CD4-positive, alpha-beta T cell treated with Interleukin-12 subunit alpha and Interleukin-12 subunit beta, for 1 hour (primary cell): Measurements from ENCODE around the gene CACNA1G.

Source experiments
- DNase-seq: peaks from one replicate; pipeline ENCODE4 v3.0.0-alpha.2; 2020

Gene CACNA1G

DNA sequence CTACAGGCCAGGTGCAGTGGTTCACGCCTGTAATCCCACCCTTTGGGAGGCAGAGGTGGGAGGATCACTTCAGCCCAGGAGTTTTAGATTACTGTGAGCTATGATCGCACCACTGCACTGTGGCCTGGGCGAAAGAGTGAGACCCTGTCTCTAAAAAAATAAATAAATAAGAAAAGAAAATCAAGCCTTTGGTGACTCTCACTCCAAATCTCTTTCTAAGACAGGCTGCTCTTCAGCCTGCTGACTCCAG, 75.1 kb downstream of the CACNA1G start:
- DNase-seq = no peak

DNA sequence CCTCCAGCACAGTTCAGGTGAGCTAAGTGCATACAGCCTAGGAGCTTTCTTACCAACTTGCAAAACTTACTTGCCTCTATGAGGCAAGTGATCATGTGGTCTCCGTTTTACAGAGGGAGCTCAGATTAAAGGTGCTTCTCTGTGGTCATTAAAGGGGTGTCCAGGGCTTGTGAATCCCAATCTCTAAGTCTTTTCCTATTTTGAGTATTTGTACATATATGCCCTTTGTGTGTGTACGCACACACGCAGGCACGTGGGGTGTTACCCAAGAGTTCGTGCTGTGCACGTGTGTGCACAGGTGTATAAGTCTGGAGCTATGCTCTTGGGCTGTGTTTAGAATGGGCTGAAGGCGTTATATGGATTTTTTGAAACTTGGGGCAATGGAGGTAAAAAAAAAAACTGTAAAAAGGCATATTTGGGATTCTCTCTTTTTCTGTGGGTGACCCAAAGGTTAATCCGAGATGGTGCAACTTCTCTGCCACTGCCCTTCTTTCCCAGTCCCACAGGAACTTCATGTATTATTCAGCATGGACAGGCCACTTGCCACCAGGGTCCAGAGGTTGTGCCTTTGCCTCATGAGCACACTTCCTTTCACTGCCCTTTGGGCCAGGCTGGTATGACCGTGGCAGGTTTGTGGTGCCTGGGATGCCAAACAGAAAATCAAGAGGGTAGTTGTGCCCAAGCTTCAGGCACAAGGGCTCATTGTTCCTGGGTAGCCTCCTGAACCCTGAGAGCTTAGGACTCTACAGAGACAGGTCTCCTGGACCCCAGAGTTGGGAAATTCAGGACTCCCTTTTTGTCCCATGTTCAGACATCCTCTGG, 75.7 kb downstream of the CACNA1G start:
- no peak for DNase-seq

DNA sequence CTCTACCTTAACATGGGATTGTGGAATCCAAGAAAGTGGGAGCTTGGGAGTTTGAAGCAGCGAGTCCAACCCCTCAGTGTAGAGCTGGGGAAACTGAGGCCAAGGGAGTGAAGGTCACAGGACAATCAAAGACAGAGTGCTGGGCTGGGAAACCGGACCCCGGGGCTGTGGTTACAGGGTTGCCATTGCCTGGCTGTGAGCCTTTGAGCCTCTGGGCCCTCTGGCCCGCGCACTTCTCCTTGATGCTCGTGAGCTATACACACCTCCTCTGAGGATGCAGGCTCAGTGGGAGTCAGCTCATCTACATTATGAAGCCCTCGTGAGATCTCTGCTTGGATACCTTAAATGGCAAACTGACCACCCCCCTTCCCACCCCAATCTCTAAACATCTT, 76.3 kb downstream of the CACNA1G start:
- DNase-seq = no peak

DNA sequence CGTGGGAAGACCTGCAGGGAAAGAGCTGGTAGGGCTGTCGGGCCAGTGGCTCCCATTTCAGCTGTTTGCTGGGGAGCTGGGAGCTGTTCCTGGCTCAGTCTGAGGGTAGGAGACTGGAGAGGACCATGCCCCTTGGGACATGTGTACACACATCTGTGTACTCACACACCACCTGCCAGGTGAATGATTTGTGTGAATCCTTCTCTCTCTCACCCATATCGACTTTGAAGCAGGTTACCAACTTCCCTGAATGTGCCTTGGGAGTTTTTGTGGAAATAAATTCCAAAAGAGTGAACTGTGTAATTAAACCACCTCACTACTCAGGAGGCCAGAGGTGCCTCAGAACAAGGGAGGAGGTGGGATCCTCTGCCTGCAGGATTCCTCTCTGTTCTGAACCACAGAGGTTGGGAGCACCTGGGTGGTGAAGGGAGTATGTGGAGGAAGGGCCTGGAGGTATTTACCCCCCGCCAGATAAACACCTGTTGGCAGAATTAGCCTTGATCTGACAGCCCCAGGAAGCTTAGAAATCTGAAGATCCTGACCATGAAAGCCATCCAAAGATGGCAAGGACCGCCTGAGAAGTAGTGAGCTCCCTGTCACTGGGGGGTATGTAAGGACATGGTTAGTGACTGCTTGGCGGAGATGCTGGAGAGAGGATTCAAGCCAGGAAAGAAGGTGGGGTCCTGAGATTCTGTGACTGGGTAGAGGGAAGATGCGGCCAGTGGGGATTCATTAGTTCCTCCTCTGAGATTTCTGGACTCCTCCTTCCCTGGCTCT, 77.5 kb downstream of the CACNA1G start:
- no peak for DNase-seq

DNA sequence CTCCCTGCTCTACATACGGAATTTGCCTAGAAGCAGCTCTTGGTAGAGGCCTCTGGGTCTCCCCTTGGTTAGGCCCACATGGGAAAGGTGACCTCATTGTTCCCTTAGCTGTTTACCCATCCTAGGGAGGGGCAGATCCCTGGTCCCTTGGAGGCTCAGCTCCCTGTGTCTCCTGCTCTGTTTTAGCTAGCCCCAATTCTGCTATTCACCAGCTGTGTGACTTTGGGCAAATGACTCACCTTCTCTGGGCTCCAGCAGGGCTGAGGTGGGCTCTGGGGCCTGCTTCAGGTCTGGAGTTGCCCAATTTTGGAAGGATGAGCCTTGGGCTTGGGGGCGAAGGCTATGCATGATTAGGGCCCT, 78.1 kb downstream of the CACNA1G start:
- DNase-seq = no peak

DNA sequence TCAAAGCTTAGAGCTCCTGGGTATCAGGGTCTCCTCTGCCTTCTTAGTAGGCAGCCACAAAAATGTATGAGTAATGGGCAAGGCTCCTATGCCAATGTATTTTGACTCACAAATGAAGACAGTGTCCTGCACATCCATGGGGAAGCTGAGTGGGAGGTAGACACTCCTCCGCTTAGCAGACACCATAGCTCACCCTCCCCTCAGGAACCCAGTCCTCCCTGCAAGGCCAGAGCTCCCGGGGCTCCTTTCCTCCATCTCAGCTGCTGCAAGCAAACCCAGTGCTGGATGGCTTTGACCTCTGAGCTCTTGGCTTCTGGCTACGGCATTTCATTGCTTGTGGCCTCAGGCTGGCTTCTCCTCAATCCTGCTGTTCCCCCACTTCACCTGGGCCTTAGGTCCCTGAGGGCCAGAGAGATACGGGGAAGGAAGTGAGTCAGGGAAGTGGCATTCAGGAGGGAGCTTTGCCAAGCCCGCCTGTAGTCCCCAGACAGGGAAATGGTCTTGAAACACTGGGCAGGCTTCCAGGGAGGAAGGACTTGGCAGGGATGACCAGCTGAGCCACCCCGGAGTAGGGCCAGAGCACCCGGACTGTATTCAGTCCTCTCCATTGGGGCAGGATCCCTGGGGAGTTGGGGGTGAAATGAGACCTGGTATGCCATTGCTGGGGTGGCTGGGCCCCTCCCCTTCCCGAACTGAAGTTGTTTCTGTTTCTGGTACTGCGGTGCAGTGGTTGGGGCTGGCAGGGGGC, 78.6 kb downstream of the CACNA1G start:
- DNase-seq = no peak

DNA sequence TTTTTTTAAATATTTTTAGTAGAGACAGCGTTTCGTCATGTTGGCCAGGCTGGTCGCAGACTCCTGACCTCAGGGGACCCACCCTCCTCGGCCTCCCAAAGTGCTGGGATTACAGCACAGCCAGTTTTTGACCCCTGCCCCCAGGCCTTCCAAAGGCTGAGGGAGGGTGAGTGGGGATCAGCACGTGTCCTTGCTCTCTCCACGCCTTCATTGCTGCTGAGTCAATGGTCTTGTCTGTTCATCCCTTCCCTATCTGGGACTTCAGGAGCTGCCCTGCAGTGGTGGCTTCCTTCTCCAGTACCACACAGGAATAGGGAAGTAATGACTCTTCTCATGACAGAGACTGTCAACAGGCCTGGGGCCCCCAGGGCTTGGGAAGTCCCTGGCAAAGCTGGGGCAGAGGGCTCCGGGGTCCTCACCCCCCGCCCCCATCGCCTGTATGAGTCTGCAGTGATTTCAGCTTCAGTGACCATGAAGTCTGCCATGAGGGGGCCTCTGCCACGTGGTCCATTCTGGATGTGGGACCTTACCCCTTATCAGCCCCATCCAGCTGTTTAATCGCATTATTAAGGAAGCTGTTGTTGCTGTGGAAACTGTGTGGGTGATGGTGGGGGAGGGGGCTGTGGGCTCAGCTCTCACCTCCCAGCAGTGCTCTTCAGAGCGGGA, 80.3 kb downstream of the CACNA1G start:
- DNase-seq = no peak

DNA sequence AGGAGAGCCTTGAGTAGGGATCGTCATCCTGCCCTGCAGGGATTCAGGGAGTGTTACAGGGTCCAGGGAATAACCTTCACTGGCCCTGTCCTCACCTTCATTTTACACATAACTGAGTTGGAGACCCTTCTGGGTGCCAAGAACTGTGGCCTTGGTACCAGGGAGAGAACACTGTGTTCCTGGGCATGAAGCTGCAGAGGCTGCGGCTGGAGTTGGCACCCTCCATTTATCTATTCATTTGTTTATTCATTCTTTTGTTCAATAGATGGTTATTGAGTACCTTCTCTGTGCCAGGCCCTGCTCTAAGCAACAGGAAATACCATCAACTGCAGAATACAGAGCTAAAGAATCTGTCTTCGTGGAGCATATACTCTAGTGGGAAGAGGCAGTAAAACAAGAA, 80.8 kb downstream of the CACNA1G start:
- DNase-seq = no peak

DNA sequence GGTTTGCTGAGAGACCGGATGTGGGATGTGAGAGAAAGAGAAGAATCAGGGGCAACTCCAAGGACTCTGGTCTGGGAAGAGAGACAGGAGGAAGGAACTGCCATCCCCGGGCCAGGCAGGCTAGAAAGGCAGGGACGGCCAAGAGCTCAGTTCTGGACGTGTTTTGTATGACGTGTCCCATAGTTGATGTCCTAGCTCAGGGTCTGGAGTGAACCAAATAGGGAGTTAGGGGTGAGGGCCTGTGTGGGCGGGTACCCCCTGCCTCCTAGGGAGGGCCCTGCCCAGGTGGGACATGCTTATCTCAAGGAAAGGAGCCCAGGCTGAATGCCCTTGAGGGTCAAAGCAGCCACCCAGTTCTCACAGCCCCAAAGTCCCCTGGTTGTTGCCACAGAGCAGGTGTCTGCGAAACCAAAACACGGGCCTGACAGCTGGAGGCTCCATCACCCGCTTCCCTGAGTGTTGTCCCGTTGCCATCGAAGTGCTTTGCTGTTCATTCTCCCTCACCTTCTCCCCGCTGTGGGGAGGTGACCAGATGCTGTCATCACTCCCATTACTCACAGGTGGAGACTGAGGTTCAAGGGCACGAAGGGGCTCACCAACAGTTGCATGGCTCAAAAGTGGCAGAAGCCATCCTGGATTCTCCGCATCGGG, 81.7 kb downstream of the CACNA1G start:
- no peak for DNase-seq

DNA sequence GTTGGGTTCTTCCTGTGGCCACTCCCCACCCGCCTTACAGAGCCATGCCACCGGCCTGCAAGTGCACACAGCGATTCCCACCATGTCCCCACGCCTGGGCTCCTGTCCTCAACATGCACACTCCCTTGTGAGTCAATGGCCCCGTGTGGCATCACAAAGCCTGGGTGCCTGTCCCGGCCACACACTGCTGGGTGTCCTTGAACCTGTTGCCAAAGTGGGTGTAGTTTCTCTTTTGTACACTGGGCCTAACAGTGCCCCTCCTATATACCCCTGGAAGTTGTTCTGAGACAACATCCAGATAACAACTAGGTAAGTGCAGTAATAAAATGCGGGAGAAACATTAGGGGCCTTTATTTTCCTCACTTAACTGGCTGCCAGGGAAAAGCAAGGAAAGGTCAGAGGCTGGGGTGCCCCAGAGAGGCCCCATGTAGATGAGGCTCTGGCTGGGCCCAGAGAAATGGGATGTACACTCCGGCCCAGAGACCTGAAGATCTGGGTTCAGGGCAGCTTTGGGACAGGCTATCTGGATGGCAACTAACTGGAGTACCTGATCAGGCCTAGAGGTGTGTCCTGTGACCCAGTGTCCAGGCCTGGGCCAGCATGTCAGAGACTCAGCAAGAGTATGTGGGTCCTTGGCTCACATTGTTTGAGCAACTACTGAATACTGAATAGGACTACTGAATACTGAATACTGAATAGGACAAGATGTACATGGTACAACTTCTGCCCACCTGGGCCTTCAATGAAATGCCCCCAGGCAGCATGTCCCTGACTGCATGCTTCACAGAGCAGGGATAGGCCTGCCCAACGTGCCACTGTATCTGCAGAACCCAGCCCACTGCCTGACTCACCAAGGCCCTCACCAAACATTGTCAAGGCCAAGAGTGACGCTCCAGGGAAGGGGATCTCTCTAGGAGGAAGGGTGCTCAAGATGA, 82.5 kb downstream of the CACNA1G start:
- DNase-seq = no peak

DNA sequence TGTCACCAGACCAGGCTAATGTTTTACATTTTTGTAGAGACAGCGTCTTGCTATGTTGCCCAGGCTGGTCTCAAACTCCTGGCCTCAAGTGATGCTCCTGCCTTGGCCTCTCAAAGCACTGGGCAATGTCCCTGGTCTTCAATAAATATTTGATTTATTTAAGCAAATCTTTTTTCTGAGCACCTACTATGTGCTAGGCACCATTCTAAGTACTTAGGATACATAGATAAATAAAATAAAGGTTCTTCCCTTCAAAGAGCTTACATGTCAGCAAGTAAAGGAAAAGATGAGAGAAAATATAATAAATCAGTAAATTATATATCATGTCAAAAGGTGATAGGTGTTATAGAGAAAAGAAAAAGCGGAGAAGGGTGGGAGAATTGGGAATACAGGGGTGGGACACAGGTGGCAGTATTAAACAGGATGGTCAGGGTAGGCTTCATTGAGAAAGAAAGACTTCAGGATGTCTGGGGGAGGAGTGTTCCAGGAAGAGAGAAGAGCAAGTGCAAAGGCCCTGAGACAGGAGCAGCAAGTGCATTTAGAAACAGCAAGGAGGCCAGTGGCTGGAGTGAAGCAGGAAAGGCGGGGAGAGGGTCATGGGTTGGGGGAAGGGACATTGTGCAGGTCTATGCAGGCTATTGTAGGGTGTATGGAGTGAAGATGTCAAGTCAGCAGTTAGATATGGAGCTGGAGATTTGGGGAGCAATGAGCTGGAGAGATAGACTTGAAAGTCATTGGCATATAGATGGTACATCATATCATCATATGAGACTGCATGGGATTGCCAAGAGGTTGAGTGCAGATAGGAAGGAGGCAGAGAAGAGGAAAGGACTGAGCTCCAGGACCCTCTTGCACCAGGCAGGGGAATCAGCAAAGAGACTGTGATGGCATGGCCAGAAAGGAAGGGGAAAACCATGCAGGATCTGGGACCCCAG, 85.5 kb downstream of the CACNA1G start:
- DNase-seq = no peak

DNA sequence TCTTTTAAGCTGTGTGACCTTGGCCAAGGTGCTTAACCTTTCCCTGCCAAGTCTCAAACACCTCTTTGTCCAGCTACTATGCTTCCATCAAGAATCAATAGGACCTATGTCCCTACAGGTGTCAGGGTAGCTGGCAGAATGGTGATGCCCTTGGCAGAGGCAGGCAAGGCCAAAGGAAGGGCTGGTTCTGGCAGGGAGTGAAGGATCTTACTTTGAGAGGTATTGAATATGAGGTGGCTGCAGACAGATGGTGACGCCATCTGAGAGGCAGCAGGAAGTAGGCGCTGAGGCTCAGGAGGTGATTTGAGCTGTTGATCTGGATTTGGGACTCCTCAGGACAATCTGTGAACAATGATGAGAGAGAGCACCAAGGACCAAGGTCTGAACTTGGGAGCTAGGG, 86.7 kb downstream of the CACNA1G start:
- no peak for DNase-seq

DNA sequence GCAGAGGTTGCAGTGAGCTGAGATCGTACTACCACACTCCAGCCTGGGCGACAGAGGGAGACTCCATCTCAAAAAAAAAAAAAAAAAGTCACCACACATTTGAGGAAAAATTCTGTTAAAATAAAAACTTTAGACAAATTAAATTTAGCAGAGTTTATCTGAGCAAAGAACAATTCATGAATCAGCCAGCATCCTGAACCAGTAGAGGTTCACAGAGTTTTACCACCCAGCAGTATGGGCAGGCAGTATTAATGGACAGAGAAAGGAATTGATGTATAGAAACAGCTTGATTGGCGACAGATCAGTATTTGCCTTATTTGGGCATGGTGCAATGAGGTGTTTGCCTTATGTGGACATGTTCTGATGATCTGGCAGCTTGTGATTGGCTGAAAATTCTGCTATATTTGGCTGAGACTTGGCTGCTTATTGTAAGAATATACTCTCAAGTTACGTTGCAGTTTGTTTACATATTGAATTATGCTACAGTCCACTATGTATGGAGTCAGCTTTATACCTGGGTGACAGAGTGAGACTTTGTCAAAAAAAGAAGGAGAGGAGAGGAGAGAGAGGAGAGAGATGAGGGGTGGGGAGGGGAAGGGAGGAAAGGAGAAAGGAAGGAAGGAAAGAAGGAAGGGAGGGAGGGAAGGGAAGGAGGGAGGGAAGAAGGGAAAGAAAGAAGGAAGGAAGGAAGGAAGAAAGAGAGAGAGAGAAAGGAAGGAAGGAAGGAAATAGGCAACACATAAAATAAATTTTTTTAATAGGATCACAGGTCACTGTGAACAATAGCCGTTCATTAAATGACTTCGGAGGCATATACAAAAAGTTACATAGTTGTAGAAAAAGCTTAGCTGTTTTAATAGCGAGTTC, 88.8 kb downstream of the CACNA1G start:
- no peak for DNase-seq

DNA sequence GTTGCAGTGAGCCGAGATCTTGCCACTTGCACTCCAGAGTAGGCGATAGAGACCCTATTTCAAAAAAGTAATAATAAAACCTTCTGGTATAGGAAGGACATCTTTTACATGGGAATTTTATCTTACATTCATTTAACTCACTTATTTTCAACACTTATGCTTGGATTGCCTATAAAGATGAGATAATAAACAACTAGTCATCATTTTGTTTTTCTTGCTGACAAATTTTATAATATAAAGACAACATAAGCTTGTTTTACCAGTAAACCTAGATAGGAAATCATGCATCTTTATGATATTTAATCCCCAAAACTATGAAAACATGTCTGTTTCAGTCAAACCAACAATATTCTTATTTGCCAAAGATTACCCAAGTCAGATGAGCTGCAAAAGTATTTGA, 91.1 kb downstream of the CACNA1G start:
- no peak for DNase-seq

DNA sequence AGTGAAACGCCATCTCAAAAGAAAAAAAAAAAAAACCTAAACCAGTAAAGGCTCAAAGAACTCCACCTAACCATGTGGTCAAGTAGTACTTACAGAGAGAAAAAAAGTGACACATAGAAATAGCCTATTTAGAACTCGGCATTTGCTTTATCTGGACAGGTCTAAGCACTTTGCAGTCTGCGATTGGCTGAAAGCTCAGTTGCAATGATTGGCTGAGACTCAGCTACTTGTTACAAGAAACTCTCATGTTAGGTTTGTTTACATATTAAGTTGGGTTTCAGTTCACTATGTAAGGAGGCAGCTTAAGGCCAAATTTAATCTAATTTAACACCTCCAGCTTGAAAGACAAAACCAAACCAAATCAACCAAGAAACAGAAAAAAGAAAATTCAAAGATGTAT, 93.2 kb downstream of the CACNA1G start:
- no peak for DNase-seq

DNA sequence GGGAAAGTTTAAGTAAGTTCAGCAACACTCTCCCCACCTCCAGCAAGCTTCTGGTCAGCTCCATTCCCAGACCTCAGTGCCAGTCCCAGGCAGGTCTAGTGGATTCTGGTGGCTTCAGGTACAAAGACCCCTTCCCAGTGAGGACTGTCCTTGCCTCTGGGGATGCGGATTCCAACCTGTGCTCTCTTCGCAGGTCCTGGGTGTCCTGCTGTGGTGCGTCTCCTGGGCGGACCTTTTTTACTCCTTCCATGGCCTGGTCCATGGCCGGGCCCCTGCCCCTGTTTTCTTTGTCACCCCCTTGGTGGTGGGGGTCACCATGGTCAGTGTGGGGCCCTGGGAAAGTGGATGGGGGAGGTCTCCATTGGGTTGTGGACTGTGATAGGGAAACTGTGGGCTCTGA, 96.0 kb downstream of the CACNA1G start:
- DNase-seq = no peak

DNA sequence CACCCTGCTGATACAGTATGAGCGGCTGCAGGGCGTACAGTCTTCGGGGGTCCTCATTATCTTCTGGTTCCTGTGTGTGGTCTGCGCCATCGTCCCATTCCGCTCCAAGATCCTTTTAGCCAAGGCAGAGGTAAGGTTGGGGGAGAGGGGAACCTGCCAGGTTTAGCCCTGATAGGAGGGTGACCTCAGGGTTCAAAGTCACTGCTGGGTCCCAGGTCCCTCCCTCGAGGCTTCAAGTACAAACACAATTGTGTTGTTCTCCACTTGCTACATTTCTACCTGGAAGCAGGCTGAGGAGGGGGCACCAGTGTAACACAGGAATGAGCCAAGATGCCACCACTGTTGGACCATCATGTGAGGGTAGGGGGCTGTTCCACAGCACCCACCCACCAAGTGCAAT, 96.5 kb downstream of the CACNA1G start:
- DNase-seq = no peak

DNA sequence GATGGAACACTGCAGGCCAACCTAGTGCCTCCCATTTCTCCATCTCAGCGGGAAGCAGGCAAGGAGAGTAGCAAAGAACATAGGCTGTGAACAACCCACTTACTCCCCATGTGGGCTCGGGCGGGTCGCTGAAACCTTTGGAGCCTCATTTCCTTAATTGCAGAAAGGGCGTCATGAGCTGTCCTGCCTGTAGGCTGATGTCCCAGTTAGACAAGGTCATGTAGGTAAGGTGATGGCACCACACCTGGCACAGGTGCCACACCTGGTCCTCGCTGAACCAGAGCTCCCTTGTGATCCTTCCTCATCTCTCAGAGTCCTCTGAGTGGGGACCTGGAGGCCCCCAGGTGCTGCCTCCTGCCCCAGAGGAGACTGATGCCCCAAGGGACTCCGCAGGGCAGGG, 97.1 kb downstream of the CACNA1G start:
- DNase-seq = no peak

DNA sequence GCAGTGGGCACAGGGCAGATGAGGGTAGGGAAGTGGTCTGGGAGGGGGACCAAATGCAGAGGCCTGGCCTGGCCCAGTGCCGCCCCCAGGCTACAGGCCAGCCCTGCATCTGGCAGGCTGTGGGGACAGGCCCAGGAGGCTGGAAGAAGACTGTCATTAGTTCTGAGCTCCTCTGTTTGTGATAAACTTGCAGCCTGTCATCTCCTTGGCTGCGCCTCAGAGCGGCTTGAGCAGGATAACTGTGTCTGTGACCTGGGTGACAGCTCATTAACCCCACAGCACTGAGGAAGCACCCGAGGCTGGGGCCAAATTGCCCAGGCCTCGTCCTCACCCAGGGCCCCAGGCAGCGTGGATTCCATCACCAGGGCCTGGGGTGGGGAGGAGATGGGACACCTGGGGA, 98.1 kb downstream of the CACNA1G start:
- DNase-seq = no peak

DNA sequence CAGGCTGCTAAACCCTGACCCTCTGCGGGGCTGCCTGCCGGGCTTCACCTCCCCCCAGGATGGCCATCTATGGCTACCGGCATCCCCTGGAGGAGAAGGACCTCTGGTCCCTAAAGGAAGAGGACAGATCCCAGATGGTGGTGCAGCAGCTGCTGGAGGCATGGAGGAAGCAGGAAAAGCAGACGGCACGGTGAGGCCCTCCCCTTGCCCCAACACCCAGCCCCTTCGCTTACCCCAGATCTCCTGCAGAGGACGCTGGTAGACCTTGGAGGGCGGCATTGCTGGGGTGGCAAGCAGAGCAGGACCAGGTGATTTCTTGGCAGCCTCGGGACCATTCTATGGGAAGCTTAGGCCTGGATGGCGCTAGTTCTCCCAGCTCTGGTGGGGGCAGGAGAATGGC, 98.7 kb downstream of the CACNA1G start:
- no peak for DNase-seq
